Measurements from ENCODE around the gene STMP1.

GRCh38 chr7:135708041-135708440 is 45.7 kb downstream of the STMP1 start:
- TF ChIP-seq, protein P1, sequence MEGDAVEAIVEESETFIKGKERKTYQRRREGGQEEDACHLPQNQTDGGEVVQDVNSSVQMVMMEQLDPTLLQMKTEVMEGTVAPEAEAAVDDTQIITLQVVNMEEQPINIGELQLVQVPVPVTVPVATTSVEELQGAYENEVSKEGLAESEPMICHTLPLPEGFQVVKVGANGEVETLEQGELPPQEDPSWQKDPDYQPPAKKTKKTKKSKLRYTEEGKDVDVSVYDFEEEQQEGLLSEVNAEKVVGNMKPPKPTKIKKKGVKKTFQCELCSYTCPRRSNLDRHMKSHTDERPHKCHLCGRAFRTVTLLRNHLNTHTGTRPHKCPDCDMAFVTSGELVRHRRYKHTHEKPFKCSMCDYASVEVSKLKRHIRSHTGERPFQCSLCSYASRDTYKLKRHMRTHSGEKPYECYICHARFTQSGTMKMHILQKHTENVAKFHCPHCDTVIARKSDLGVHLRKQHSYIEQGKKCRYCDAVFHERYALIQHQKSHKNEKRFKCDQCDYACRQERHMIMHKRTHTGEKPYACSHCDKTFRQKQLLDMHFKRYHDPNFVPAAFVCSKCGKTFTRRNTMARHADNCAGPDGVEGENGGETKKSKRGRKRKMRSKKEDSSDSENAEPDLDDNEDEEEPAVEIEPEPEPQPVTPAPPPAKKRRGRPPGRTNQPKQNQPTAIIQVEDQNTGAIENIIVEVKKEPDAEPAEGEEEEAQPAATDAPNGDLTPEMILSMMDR (IDR thresholded peaks at IDR 0.05 in 4 of 5, conservative IDR thresholded peaks at IDR 0.05 in 1 of 5): no peak
- TF ChIP-seq POLR2A (IDR thresholded peaks at IDR 0.05): no peak
